ENCODE results near the gene INPP5A. TPM values are rescaled to one million over a fixed set of nuclear protein-coding genes. Genes with fewer than 3 reads are reported as not detected.

INPP5A gene
- total RNA-seq, 4 donors from 2014 or later = 16.9 to 58.2 (median 29.5) TPM

DNA sequence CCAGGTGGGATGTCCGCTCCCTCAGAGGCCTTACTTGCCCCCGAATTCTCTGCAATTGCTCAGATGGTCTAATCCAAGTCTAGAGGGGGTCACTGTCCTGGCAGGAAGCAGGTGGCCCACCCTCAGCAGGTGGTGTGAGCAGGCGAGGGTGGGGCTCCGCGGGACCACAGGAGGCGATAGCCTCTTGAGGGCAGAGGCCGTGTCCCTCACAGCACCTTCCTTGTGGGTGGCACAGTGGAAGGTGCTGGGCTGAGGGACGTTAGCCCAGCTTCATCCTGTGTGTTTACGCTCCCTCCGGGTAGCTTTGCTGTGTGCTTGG lies 38.3 kb upstream of the INPP5A start:
- Histone ChIP-seq H3K36me3 (no peaks in the 10 kb centered on the region), H3K4me1 (peaks cover 0 to 35% (median 0%) of the 10 kb centered on the region in 3 donors), H3K27me3 (peaks cover 0 to 15% (median 0%) of the 10 kb centered on the region in 4 donors), H3K9me3 (no peaks in the 10 kb centered on the region), H3K4me3 (no peak overlapping the region), H3K27ac (no peak overlapping the region)
- no peak for TF ChIP-seq POLR2A (IDR thresholded peaks at IDR 0.05)
- TF ChIP-seq, protein P1, sequence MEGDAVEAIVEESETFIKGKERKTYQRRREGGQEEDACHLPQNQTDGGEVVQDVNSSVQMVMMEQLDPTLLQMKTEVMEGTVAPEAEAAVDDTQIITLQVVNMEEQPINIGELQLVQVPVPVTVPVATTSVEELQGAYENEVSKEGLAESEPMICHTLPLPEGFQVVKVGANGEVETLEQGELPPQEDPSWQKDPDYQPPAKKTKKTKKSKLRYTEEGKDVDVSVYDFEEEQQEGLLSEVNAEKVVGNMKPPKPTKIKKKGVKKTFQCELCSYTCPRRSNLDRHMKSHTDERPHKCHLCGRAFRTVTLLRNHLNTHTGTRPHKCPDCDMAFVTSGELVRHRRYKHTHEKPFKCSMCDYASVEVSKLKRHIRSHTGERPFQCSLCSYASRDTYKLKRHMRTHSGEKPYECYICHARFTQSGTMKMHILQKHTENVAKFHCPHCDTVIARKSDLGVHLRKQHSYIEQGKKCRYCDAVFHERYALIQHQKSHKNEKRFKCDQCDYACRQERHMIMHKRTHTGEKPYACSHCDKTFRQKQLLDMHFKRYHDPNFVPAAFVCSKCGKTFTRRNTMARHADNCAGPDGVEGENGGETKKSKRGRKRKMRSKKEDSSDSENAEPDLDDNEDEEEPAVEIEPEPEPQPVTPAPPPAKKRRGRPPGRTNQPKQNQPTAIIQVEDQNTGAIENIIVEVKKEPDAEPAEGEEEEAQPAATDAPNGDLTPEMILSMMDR (IDR thresholded peaks at IDR 0.05) = no peak
- no peak for DNase-seq
- intact Hi-C loops (cut with DNase I) = no loop called here
- WGBS, 2 donors = 67 to 89% methylated on average over 7 to 8 of the region's 10 CpGs

DNA sequence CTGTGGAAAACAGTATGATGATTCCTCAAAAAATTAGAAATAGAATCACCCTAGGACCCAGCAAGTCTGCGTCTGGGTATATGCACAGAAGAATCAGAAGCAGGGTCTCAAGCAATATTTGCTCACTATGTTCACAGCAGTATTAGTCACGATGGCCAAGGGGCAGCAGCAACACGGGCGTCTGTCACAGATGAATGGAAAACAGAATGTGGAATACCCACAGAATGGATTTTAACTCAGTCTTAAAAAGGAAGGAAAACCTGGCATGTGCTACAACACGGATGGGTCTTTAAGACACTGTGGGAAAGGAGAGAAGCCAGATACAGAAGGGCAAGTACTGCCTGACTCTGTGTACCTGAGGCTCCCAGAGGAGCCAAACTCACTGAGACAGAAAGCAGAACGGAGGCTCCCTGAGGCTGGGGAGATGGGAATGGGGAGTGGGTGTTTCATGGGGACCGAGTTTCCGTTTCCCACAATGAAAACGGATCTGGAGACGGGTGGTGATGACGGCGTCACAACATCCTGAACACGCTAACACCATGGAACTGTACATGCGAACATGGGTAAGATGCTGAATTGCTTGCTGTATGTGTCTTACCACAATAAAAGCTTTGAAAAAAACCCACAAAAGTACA lies 36.7 kb upstream of the INPP5A start:
- DNase-seq = no peak
- no peak for TF ChIP-seq POLR2A (IDR thresholded peaks at IDR 0.05)
- TF ChIP-seq, protein P1 (IDR thresholded peaks at IDR 0.05) = no peak
- Histone ChIP-seq H3K4me1 (peaks cover 0 to 22% (median 0%) of the 10 kb centered on the region in 3 donors), H3K4me3 (no peak overlapping the region), H3K27ac (no peak overlapping the region), H3K9me3 (no peaks in the 10 kb centered on the region), H3K27me3 (peaks cover 0 to 15% (median 0%) of the 10 kb centered on the region in 4 donors), H3K36me3 (no peaks in the 10 kb centered on the region)
- intact Hi-C loops (cut with DNase I) = no loop called here
- WGBS, 2 donors = 69 to 73% methylated on average over 14 of the region's 14 CpGs

DNA sequence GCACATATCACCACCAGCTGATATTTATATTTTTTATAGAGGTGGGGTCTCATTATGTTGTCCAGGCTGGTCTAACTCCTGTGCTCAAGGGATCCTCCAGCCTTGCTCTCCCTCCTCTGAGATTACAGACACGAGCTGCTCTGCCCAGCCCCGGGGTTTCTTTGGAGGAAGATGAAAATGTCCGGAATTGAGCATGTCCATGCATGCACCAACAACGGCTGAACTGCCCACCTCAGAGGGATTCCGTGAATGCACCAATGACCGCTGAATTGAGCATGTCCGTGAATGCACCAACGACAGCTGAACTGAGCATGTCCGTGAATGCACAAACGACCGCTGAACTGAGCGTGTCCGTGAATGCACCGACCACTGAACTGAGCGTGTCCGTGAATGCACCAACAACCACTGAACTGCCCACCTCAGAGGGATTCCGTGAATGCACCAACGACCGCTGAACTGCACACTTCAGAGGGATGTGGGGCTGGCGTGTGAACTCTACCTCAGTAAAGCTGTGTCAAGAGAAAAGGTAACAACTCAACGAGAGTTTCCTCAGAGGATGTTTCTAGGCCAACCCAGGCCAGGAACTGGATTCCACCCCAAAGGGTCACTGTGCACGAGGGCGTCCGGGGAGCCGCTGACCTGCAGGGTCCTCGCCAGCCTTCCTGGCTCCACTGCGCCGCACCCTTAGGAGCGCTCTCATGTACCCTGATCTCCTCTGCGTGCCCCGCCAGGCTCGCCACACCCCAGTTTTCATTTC lies 34.9 kb upstream of the INPP5A start:
- Histone ChIP-seq H3K4me1 (peaks cover 0 to 14% (median 0%) of the 10 kb centered on the region in 3 donors), H3K4me3 (no peak overlapping the region), H3K27ac (no peak overlapping the region), H3K27me3 (peaks cover 0 to 6% (median 0%) of the 10 kb centered on the region in 4 donors), H3K36me3 (no peaks in the 10 kb centered on the region), H3K9me3 (no peaks in the 10 kb centered on the region)
- intact Hi-C loops (cut with DNase I) = no loop called here
- WGBS, 2 donors = 83 to 84% methylated on average over 18 to 22 of the region's 32 CpGs
- TF ChIP-seq POLR2A (IDR thresholded peaks at IDR 0.05) = no peak
- TF ChIP-seq, protein P1 (IDR thresholded peaks at IDR 0.05) = no peak
- no peak for DNase-seq

DNA sequence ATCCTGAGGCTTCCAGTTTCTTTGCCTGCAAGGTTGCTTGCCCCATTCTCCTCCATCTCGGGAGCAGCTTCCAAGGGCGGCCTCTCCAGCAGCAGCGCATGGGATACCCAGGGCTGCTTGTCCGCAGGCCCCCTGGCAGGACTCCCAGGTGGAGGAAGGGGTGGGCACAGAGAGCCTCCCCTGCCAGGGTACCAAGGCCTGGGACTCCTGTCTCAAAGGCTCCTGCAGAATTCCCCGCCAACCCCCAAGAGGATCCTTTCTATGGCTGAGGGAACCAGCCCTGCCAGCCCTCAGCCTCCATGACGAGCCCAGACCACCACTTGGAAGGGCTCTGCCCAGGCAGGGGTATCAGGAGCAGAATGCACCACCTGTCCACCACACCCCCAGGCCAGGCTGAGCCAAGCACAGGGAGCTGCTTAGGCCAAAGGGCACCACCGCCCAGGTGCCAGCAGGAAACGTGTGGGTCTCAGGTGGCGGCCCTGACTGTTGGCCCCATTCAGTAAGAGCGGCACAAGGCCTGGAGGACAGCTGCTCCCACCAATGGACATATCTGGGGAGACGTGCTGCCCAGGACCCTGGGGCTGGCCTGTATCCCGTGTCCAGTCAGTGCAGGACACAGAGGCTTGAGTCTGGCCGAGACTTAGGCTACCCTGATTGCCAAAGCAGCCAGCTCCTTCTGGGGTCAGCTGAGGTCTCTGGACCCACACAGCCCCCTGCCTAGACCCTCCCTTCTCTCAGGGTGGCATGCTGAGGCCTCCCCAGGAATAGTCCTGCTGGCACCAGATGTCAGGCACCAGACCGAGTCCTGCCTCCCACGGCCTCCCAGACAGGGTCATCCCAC lies 33.8 kb upstream of the INPP5A start:
- peaks cover 0 to 6% (median 0%) of the 10 kb centered on the region in 4 donors for H3K27me3 ChIP-seq
- 81 to 100% methylated on average over 3 to 7 of the region's 15 CpGs for WGBS, 2 donors
- no peak for DNase-seq
- intact Hi-C loops (cut with DNase I) = no loop called here
- no peak overlapping the region for H3K27ac ChIP-seq
- TF ChIP-seq, protein P1 (IDR thresholded peaks at IDR 0.05) = no peak
- no peak for TF ChIP-seq POLR2A (IDR thresholded peaks at IDR 0.05)
- H3K4me3 ChIP-seq = no peak overlapping the region
- H3K9me3 ChIP-seq = no peaks in the 10 kb centered on the region
- peaks cover 0 to 17% (median 4%) of the 10 kb centered on the region in 3 donors for H3K4me1 ChIP-seq
- H3K36me3 ChIP-seq = no peaks in the 10 kb centered on the region
